T-helper 2 cell (primary cell): ENCODE results near the gene FOXO6.

ENCODE experiments used
- DNase-seq, 5 experiments: peaks; one replicate each; pipeline versions ENCODE4 v3.0.0 to v3.0.0-alpha.2; 2012 to 2022

FOXO6 gene

GRCh38 chr1:41428738-41429640 lies 67.8 kb downstream of the FOXO6 start:
- no peak for DNase-seq

GRCh38 chr1:41429641-41430035 lies 68.4 kb downstream of the FOXO6 start:
- no peak for DNase-seq

GRCh38 chr1:41430069-41430468 lies 68.8 kb downstream of the FOXO6 start:
- DNase-seq = no peak

- no peak for DNase-seq
Observed at GRCh38 chr1:41430582-41430981, 69.3 kb downstream of the FOXO6 start.

GRCh38 chr1:41431490-41432350 lies 70.5 kb downstream of the FOXO6 start:
- DNase-seq = no peak
